Body of pancreas (tissue), 4 donors: ENCODE results near the gene COMMD3. TPM values are rescaled to one million over a fixed set of nuclear protein-coding genes. Genes with fewer than 3 reads are reported as not detected.

Source experiments
- ATAC-seq: fragments of 150-250 bp; one replicate; pipeline ENCODE4 v1.9.1; 2016
- DNase-seq, 4 donors: peaks; one replicate each; pipeline ENCODE4 v3.0.0-alpha.2; 2019
- H3K27ac ChIP-seq, 4 donors: fragments of 200-600 bp; sonication (generic); 1 replicate in 3 of 4; 2 replicates in 1 of 4; pipeline versions ENCODE4 v1.5.1 to v1.6.1; 2016 to 2019; ENCODE audit warnings: mild to moderate bottlenecking in 1 of 4, mixed read lengths in 1 of 4, moderate library complexity in 1 of 4
- H3K27me3 ChIP-seq, 2 donors: fragments of 200-600 bp; sonication (generic); one replicate each; pipeline ENCODE4 v1.6.0; 2016; ENCODE audit warnings: mild to moderate bottlenecking in 1 of 2
- H3K36me3 ChIP-seq, 2 donors: fragments of 200-600 bp; sonication (generic); replicated peaks in 1 of 2; 2 replicates each; pipeline ENCODE4 v1.5.1; 2016; ENCODE audit warnings: low read depth in 2 of 2; ENCODE audit not compliant: insufficient read depth in 1 of 2
- H3K4me1 ChIP-seq: fragments of 200-600 bp; sonication (generic); one replicate; pipeline ENCODE4 v1.6.0; 2016
- H3K4me3 ChIP-seq, 2 donors: fragments of 200-600 bp; sonication (generic); 1 replicate in 1 of 2; 2 replicates in 1 of 2; pipeline ENCODE4 v1.5.1; 2016 to 2019
- H3K9me3 ChIP-seq, 3 donors: fragments of 200-600 bp; sonication (generic); 1 replicate in 2 of 3; 2 replicates in 1 of 3; pipeline ENCODE4 v1.5.1; 2016
- CTCF ChIP-seq, 7 experiments: fragments of 450-650 bp in 4 of 7; fragments of 200-600 bp in 3 of 7; sonication (generic) in 3 of 7; IDR thresholded peaks; one replicate each; pipeline ENCODE4 v1.5.1; 2016 to 2019; ENCODE audit warnings: antibody characterized with exemption in 7 of 7
- POLR2A ChIP-seq, 3 donors: fragments of 450-650 bp; IDR thresholded peaks; one replicate each; pipeline ENCODE4 v1.6.1; 2016; ENCODE audit warnings: antibody characterized with exemption in 3 of 3, mild to moderate bottlenecking in 2 of 3
- WGBS, 2 donors: methylation state at CpG; one replicate each; pipeline ENCODE4 v1.1.5; 2017; 5-methylcytosine and 5-hydroxymethylcytosine counted together
- intact Hi-C: fragments of 100-400 bp; cut with DNase I; formaldehyde crosslinking; loops from one replicate; pipeline ENCODE4 v1.15.1; 2023
- total RNA-seq, 2 donors: library from RNA; depleted of rRNA; stranded (reverse); fragments of >200 nt; gene quantifications; one replicate each; pipeline ENCODE4 v1.1.0, GENCODE V29; 2016

The COMMD3 gene
- total RNA-seq, 2 donors from 2014 or later: 14.8 to 32.7 TPM

- intact Hi-C loops: no loop called here
Measured at GRCh38 chr10:22342421-22342820, 26.2 kb downstream of the COMMD3 start.

GRCh38 chr10:22343731-22344130, 27.5 kb downstream of the COMMD3 start:
- no peak overlapping the region for H3K27ac ChIP-seq
- no peak for DNase-seq

More at GRCh38 chr10:22342421-22342820, 26.2 kb downstream of the COMMD3 start:
- Histone ChIP-seq H3K4me3 (no peak overlapping the region), H3K27me3 (peaks cover 3 to 39% of the 10 kb centered on the region in 2 donors), H3K9me3 (no peaks in the 10 kb centered on the region), H3K4me1 (peaks cover 16% of the 10 kb centered on the region), H3K36me3 (no peaks in the 10 kb centered on the region), H3K27ac (no peak overlapping the region)
- TF ChIP-seq CTCF (IDR thresholded peaks at IDR 0.05): no peak
- no peak for TF ChIP-seq POLR2A (IDR thresholded peaks at IDR 0.05)
- ATAC-seq (no peak), DNase-seq (no peak)
- WGBS, 2 donors: 38 to 59% methylated on average over 3 of the region's 3 CpGs

GRCh38 chr10:22344249-22344648, 28.1 kb downstream of the COMMD3 start:
- WGBS, 2 donors: 29 to 58% methylated on average over 1 of the region's 1 CpG
- peaks cover 3 to 25% of the 10 kb centered on the region in 2 donors for H3K27me3 ChIP-seq
- intact Hi-C loops: no loop called here
- no peaks in the 10 kb centered on the region for H3K36me3 ChIP-seq
- TF ChIP-seq POLR2A (IDR thresholded peaks at IDR 0.05): no peak
- no peak for TF ChIP-seq CTCF (IDR thresholded peaks at IDR 0.05)
- no peaks in the 10 kb centered on the region for H3K9me3 ChIP-seq
- H3K4me3 ChIP-seq: no peak overlapping the region
- no peak for ATAC-seq
- no peak for DNase-seq
- no peak overlapping the region for H3K27ac ChIP-seq
- H3K4me1 ChIP-seq: peaks cover 16% of the 10 kb centered on the region

More at GRCh38 chr10:22343731-22344130, 27.5 kb downstream of the COMMD3 start:
- Histone ChIP-seq H3K27me3 (peaks cover 3 to 26% of the 10 kb centered on the region in 2 donors), H3K4me1 (peaks cover 16% of the 10 kb centered on the region), H3K36me3 (no peaks in the 10 kb centered on the region), H3K4me3 (no peak overlapping the region), H3K9me3 (no peaks in the 10 kb centered on the region)
- TF ChIP-seq CTCF (IDR thresholded peaks at IDR 0.05) (no peak), POLR2A (IDR thresholded peaks at IDR 0.05) (no peak)
- intact Hi-C loops: no loop called here
- WGBS, 2 donors: 7 to 18% methylated on average over 3 of the region's 3 CpGs
- ATAC-seq: no peak

GRCh38 chr10:22344781-22345300, 28.7 kb downstream of the COMMD3 start:
- Histone ChIP-seq H3K9me3 (no peaks in the 10 kb centered on the region), H3K27ac (no peak overlapping the region), H3K4me1 (peaks cover 14% of the 10 kb centered on the region), H3K36me3 (no peaks in the 10 kb centered on the region), H3K4me3 (no peak overlapping the region), H3K27me3 (peaks cover 3 to 25% of the 10 kb centered on the region in 2 donors)
- no peak for DNase-seq
- no peak for ATAC-seq
- WGBS, 2 donors: 8 to 25% methylated on average over 2 to 26 of the region's 26 CpGs
- intact Hi-C loops: no loop called here
- TF ChIP-seq CTCF (IDR thresholded peaks at IDR 0.05): no peak
